ENCODE measurements around the gene BMPR1B.

Gene BMPR1B

DNA sequence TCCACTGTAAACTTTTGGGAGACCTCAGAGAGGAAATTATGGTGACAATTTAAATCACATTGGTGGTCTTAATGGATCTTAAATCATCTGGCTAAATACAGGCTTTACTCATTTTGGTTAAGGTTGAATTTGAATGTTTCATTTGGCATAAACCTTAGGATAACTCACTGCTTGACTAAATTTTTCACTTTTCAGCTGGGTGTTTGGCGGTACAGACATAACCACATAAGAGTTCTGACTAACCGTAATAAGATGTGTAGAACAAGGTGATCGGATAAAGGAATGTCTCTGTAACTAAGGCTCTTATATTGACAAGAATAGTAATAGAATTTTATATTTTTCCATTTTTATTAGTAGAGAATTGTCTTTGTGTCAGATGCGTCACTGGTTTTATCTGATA is 281.0 kb downstream of the BMPR1B start:
- no peak for DNase-seq
- Histone ChIP-seq H2AFZ (ENCODE audit: low read depth, low read length) (no peak overlapping the region), H3K27me3 (ENCODE audit: insufficient read depth, low read length, poor library complexity) (no peaks in the 10 kb centered on the region), H3K9me3 (ENCODE audit: insufficient read depth, low read length, severe bottlenecking) (no peaks in the 10 kb centered on the region), H3K9ac (ENCODE audit: low read depth, low read length) (no peak overlapping the region), H3K4me3 (ENCODE audit: low read depth in 1 of 2, low read length in 2 of 2) (no peak overlapping the region), H4K20me1 (ENCODE audit: insufficient read depth, low read length) (no peaks in the 10 kb centered on the region), H3K27ac (ENCODE audit: low read length) (no peak overlapping the region), H3K79me2 (ENCODE audit: insufficient read depth, low read length) (no peaks in the 10 kb centered on the region), H3K36me3 (ENCODE audit: insufficient read depth, low read length) (no peaks in the 10 kb centered on the region), H3K4me1 (ENCODE audit: insufficient read depth, low read length) (no peaks in the 10 kb centered on the region), H3K4me2 (ENCODE audit: insufficient read depth, low read length) (no peak overlapping the region)
- ATAC-seq (ENCODE audit: insufficient read depth, low read depth) = no peak
- TF ChIP-seq EZH2 (IDR thresholded peaks at IDR 0.05; ENCODE audit: borderline replicate concordance, low read depth, low read length, severe bottlenecking) = no peak
- TF ChIP-seq, protein P1, sequence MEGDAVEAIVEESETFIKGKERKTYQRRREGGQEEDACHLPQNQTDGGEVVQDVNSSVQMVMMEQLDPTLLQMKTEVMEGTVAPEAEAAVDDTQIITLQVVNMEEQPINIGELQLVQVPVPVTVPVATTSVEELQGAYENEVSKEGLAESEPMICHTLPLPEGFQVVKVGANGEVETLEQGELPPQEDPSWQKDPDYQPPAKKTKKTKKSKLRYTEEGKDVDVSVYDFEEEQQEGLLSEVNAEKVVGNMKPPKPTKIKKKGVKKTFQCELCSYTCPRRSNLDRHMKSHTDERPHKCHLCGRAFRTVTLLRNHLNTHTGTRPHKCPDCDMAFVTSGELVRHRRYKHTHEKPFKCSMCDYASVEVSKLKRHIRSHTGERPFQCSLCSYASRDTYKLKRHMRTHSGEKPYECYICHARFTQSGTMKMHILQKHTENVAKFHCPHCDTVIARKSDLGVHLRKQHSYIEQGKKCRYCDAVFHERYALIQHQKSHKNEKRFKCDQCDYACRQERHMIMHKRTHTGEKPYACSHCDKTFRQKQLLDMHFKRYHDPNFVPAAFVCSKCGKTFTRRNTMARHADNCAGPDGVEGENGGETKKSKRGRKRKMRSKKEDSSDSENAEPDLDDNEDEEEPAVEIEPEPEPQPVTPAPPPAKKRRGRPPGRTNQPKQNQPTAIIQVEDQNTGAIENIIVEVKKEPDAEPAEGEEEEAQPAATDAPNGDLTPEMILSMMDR (IDR thresholded peaks at IDR 0.05; ENCODE audit: borderline replicate concordance, extremely low read depth, low read length, poor library complexity, severe bottlenecking) = no peak

DNA sequence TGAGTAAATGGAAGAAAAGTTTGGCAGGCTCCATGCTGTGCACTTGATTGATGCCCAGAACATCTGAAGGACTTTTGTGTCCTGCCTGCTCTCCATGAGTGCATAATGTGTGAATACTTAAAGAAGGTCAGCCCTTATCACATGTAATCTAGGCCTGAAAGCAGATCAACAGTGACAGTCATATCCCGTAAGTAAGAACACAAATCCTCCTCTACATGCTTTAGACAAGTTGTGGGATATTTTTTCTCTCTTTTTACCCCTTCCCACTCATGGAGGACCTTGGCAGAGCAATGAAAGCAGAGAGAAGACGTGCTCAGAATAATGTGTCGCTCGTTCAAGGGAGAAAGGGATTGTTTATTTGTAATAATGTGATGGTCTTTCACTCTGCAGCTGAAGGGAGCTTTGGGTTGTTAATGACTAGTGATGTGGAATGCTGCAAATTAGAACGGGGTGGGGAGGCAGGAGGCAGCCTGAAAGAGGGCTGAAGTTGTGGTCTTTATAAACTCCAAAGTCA is 286.6 kb downstream of the BMPR1B start:
- Histone ChIP-seq H2AFZ (ENCODE audit: low read depth, low read length) (no peak overlapping the region), H4K20me1 (ENCODE audit: insufficient read depth, low read length) (no peaks in the 10 kb centered on the region)

DNA sequence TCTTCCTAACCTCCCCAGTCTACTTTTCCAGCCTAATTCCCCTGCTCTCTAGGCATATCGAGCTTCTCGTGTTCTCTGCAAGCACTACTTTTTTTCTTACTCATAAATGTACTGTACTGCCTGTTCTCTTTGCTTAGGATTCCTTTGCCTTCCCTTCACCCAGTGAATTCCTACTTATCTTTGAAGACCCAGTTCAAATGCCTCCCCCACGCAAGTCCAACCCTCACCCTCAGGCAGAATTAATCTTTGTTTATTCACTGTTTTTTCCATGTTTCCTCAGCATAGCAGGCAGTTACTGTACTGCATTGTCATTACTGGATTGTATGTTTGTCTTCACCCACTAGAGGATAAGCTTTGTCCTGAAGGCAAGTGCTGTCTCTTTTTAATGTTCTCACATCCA is 287.7 kb downstream of the BMPR1B start:
- Histone ChIP-seq H3K36me3 (ENCODE audit: insufficient read depth, low read length) (no peaks in the 10 kb centered on the region), H3K27ac (ENCODE audit: low read length) (no peak overlapping the region), H3K4me2 (ENCODE audit: insufficient read depth, low read length) (no peak overlapping the region), H3K9me3 (ENCODE audit: insufficient read depth, low read length, severe bottlenecking) (no peaks in the 10 kb centered on the region), H3K4me1 (ENCODE audit: insufficient read depth, low read length) (no peaks in the 10 kb centered on the region), H4K20me1 (ENCODE audit: insufficient read depth, low read length) (no peaks in the 10 kb centered on the region), H3K9ac (ENCODE audit: low read depth, low read length) (no peak overlapping the region), H2AFZ (ENCODE audit: low read depth, low read length) (no peak overlapping the region), H3K4me3 (ENCODE audit: low read depth in 1 of 2, low read length in 2 of 2) (no peak overlapping the region), H3K79me2 (ENCODE audit: insufficient read depth, low read length) (no peaks in the 10 kb centered on the region), H3K27me3 (ENCODE audit: insufficient read depth, low read length, poor library complexity) (no peaks in the 10 kb centered on the region)
- DNase-seq (no peak), ATAC-seq (ENCODE audit: insufficient read depth, low read depth) (no peak; the same call in 2 of the 3 replicates)
- no peak for TF ChIP-seq EZH2 (IDR thresholded peaks at IDR 0.05; ENCODE audit: borderline replicate concordance, low read depth, low read length, severe bottlenecking)

More for the DNA sequence above, 286.6 kb downstream of the BMPR1B start:
- no peak for ATAC-seq (ENCODE audit: insufficient read depth, low read depth)
- H3K9ac ChIP-seq (ENCODE audit: low read depth, low read length) = no peak overlapping the region
- TF ChIP-seq, protein P1 (IDR thresholded peaks at IDR 0.05; ENCODE audit: borderline replicate concordance, extremely low read depth, low read length, poor library complexity, severe bottlenecking) = no peak
- TF ChIP-seq EZH2 (IDR thresholded peaks at IDR 0.05; ENCODE audit: borderline replicate concordance, low read depth, low read length, severe bottlenecking) = no peak
- H3K79me2 ChIP-seq (ENCODE audit: insufficient read depth, low read length) = no peaks in the 10 kb centered on the region
- H3K4me3 ChIP-seq (ENCODE audit: low read depth in 1 of 2, low read length in 2 of 2) = no peak overlapping the region
- H3K36me3 ChIP-seq (ENCODE audit: insufficient read depth, low read length) = no peaks in the 10 kb centered on the region
- no peaks in the 10 kb centered on the region for H3K9me3 ChIP-seq (ENCODE audit: insufficient read depth, low read length, severe bottlenecking)
- H3K4me2 ChIP-seq (ENCODE audit: insufficient read depth, low read length) = no peak overlapping the region
- no peak overlapping the region for H3K27ac ChIP-seq (ENCODE audit: low read length)
- DNase-seq = no peak
- H3K4me1 ChIP-seq (ENCODE audit: insufficient read depth, low read length) = no peaks in the 10 kb centered on the region
- no peaks in the 10 kb centered on the region for H3K27me3 ChIP-seq (ENCODE audit: insufficient read depth, low read length, poor library complexity)

DNA sequence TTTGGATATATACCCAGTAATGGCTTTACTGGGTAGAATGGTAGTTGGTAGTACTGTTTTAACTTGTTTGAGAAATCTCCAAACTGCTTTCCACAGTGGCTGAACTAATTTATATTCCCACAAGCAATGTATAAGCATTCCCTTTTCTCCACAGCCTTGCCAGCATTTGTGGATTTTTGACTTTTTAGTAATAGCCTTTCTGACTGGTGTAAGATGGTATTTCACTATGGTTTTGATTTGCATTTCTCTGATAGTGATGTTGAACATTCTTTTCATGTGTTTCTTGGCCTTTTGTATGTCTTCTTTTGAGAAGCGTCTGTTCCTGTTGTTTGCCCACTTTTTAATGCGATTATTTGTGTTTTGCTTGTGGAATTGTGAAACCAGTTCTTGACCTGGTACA is 290.5 kb downstream of the BMPR1B start:
- H3K4me2 ChIP-seq (ENCODE audit: insufficient read depth, low read length) = no peak overlapping the region
- no peaks in the 10 kb centered on the region for H3K79me2 ChIP-seq (ENCODE audit: insufficient read depth, low read length)
- TF ChIP-seq EZH2 (IDR thresholded peaks at IDR 0.05; ENCODE audit: borderline replicate concordance, low read depth, low read length, severe bottlenecking) = no peak
- TF ChIP-seq, protein P1 (IDR thresholded peaks at IDR 0.05; ENCODE audit: borderline replicate concordance, extremely low read depth, low read length, poor library complexity, severe bottlenecking) = no peak
- H3K27me3 ChIP-seq (ENCODE audit: insufficient read depth, low read length, poor library complexity) = no peaks in the 10 kb centered on the region
- H3K36me3 ChIP-seq (ENCODE audit: insufficient read depth, low read length) = no peaks in the 10 kb centered on the region
- ATAC-seq (ENCODE audit: insufficient read depth, low read depth) = no peak
- no peak overlapping the region for H3K27ac ChIP-seq (ENCODE audit: low read length)
- no peak overlapping the region for H3K9ac ChIP-seq (ENCODE audit: low read depth, low read length)
- DNase-seq = no peak
- peaks cover 22% of the 10 kb centered on the region for H3K4me1 ChIP-seq (ENCODE audit: insufficient read depth, low read length)
- H4K20me1 ChIP-seq (ENCODE audit: insufficient read depth, low read length) = no peaks in the 10 kb centered on the region
- H2AFZ ChIP-seq (ENCODE audit: low read depth, low read length) = no peak overlapping the region
- H3K9me3 ChIP-seq (ENCODE audit: insufficient read depth, low read length, severe bottlenecking) = no peaks in the 10 kb centered on the region
- no peak overlapping the region for H3K4me3 ChIP-seq (ENCODE audit: low read depth in 1 of 2, low read length in 2 of 2)

Data from DND-41 (cell line).